A549 (cell line): Measurements from ENCODE around the gene SPINDOC. TPM values are rescaled to one million over a fixed set of nuclear protein-coding genes. Genes with fewer than 3 reads are reported as not detected.

Source experiments
- ATAC-seq, 2 experiments: fragments of 200-7000 bp in 1 of 2; fragments of >200 bp in 1 of 2; cut with Nextera tagmentation in 1 of 2; cut with Tn5 transposase in 1 of 2; 3 replicates each; pipeline versions ENCODE4 v1.8.0 to v1.9.1; 2018 to 2020; ENCODE audit warnings: mild to moderate bottlenecking in 1 of 2, moderate library complexity in 1 of 2
- CTCF ChIA-PET: fragments of 300-600 bp; sonication (Branson Sonifier 250); formaldehyde crosslinking; extraction: SDS; loops from one replicate; lab custom pipeline; 2021; ENCODE audit warnings: antibody characterized with exemption, inconsistent platforms; lab: Yijun Ruan, JAX
- POLR2A ChIA-PET: fragments of 350-600 bp; formaldehyde crosslinking; extraction: SDS; loops from one replicate; lab custom pipeline; 2021; ENCODE audit warnings: antibody characterized with exemption, inconsistent platforms; lab: Yijun Ruan, JAX
- DNase-seq, 2 experiments: peaks; one replicate each; pipeline versions ENCODE4 v3.0.0 to v3.0.0-alpha.2; 2011 to 2016; ENCODE audit warnings: low read depth in 1 of 2, low spot score in 1 of 2
- FAIRE-seq: peaks from 2 replicates; lab custom pipeline; 2011; peaks lifted over from hg19 to GRCh38; lab: Jason Lieb, UNC
- H3K27ac ChIP-seq, 2 experiments: fragments of >200 bp; sonication (Bioruptor Twin); formaldehyde crosslinking; 3 replicates each; pipeline ENCODE4 v1.5.1; 2016 to 2017
- H3K4me1 ChIP-seq: fragments of >200 bp; sonication (Bioruptor Twin); formaldehyde crosslinking; 3 replicates; pipeline ENCODE4 v1.6.1; 2016
- H3K4me2 ChIP-seq: fragments of >200 bp; sonication (Bioruptor Twin); formaldehyde crosslinking; 3 replicates; pipeline ENCODE4 v1.6.1; 2016
- H3K4me3 ChIP-seq: fragments of >200 bp; sonication (Bioruptor Twin); formaldehyde crosslinking; 3 replicates; pipeline ENCODE4 v1.5.1; 2016
- H3K9me3 ChIP-seq: fragments of >200 bp; sonication (Bioruptor Twin); formaldehyde crosslinking; 3 replicates; pipeline ENCODE4 v1.6.1; 2016
- CBX2 ChIP-seq: fragments of 200-600 bp; sonication (generic); IDR thresholded peaks from 2 replicates; pipeline ENCODE4 v1.6.1; 2016; ENCODE audit warnings: low read depth, mild to moderate bottlenecking, borderline replicate concordance
- EHF ChIP-seq: fragments of 250-450 bp; sonication (Bioruptor Pico); IDR thresholded peaks from 2 replicates; pipeline ENCODE4 v1.5.0; 2020; ENCODE audit warnings: mild to moderate bottlenecking
- EHMT2 ChIP-seq: fragments of 200-600 bp; sonication (generic); IDR thresholded peaks from 2 replicates; pipeline ENCODE4 v1.6.1; 2016; ENCODE audit warnings: antibody characterized with exemption, low read depth, mild to moderate bottlenecking, moderate library complexity
- ELK1 ChIP-seq: fragments of 150-350 bp; IDR thresholded peaks from 2 replicates; pipeline ENCODE4 v1.6.1; 2014; ENCODE audit warnings: low read depth, mild to moderate bottlenecking, low read length
- HDAC2 ChIP-seq: fragments of 200-600 bp; sonication (generic); IDR thresholded peaks from 2 replicates; pipeline ENCODE4 v1.6.1; 2016
- HOXB13 ChIP-seq: fragments of 250-450 bp; sonication (Bioruptor Pico); IDR thresholded peaks from 2 replicates; pipeline ENCODE4 v1.5.0; 2020; ENCODE audit warnings: low read depth, mild to moderate bottlenecking, moderate library complexity
- MAFK ChIP-seq: fragments of 450-650 bp; IDR thresholded peaks from 2 replicates; pipeline ENCODE4 v1.6.1; 2014; ENCODE audit not compliant: partially characterized antibody
- MAX ChIP-seq: IDR thresholded peaks from 2 replicates; pipeline ENCODE4 v1.6.1; 2012
- MAZ ChIP-seq: fragments of 150-350 bp; IDR thresholded peaks from 2 replicates; pipeline ENCODE4 v1.6.1; 2014; ENCODE audit warnings: antibody characterized with exemption, low read depth, low read length, borderline replicate concordance
- MYC ChIP-seq: IDR thresholded peaks from 2 replicates; pipeline ENCODE4 v1.6.1; 2012; ENCODE audit warnings: mild to moderate bottlenecking, inconsistent platforms, low read length, improper control_type of control experiment, borderline replicate concordance
- NR3C1 ChIP-seq: fragments of >200 bp; sonication (Bioruptor Twin); formaldehyde crosslinking; IDR thresholded peaks from 3 replicates; pipeline ENCODE4 v1.6.1; 2017
- PHF8 ChIP-seq: fragments of 200-600 bp; sonication (generic); IDR thresholded peaks from 2 replicates; pipeline ENCODE4 v1.6.1; 2016; ENCODE audit warnings: low read depth, mild to moderate bottlenecking, antibody characterized with exemption, moderate library complexity, borderline replicate concordance
- RAD21 ChIP-seq, 2 experiments: fragments of >200 bp in 1 of 2; sonication (Bioruptor Twin) in 1 of 2; formaldehyde crosslinking in 1 of 2; IDR thresholded peaks in 1 of 2; conservative IDR thresholded peaks in 1 of 2; 2 replicates in 1 of 2; 3 replicates in 1 of 2; pipeline ENCODE4 v1.6.1; 2012 to 2018; ENCODE audit warnings: inconsistent platforms in 1 of 2
- RARB ChIP-seq: fragments of 250-450 bp; sonication (Bioruptor Pico); IDR thresholded peaks from 2 replicates; pipeline ENCODE4 v1.8.0; 2021; ENCODE audit warnings: mild to moderate bottlenecking, moderate library complexity
- RNF2 ChIP-seq: fragments of 200-600 bp; sonication (generic); IDR thresholded peaks from 2 replicates; pipeline ENCODE4 v1.6.1; 2016; ENCODE audit warnings: low read depth, mild to moderate bottlenecking, antibody characterized with exemption, moderate library complexity, borderline replicate concordance
- WGBS: methylation state at CpG from one replicate; pipeline ENCODE4 v1.1.6; 2017; ENCODE audit errors: missing lambda C conversion rate; 5-methylcytosine and 5-hydroxymethylcytosine counted together
- polyA plus RNA-seq, 4 experiments: library from polyadenylated mRNA; depleted of rRNA in 3 of 4; stranded (reverse); fragments of >200 nt; fragmentation: RNase III in 1 of 4; extraction: RNeasy Plus Mini Kit Qiagen cat#74134 plus additional on column Dnase treatment in 1 of 4; gene quantifications; 2 replicates in 3 of 4; 3 replicates in 1 of 4; pipeline ENCODE4 v1.2.3, GENCODE V29; 2011 to 2017
- TF ChIP-seq, protein P1 (sequence below): IDR thresholded peaks from 2 replicates; pipeline ENCODE4 v1.6.1; 2012
- TF ChIP-seq, protein P2 (sequence below): fragments of 250-450 bp; sonication (Bioruptor Pico); IDR thresholded peaks from 2 replicates; pipeline ENCODE4 v1.5.0; 2021; ENCODE audit warnings: mild to moderate bottlenecking, moderate library complexity, borderline replicate concordance

Gene SPINDOC
- polyA plus RNA-seq, 2 of the 4 experiments (the other 2 are of a cell fraction): 17.6 to 34.8 TPM

GRCh38 chr11:63785823-63786222 is 27.4 kb upstream of the SPINDOC start:
- ChIA-PET CTCF (interaction anchor here (0.6 kb wide), 2 partner anchors 15 to 52 kb away, joined by 3 read pairs; no protein-coding TSS in a partner anchor), POLR2A (no interaction called here)
- H3K4me1 ChIP-seq: peaks cover 9% of the 10 kb centered on the region; the same call in 2 of the 3 replicates
- DNase-seq (no peak), FAIRE-seq (no peak), ATAC-seq (no peak)
- no peak overlapping the region for H3K4me2 ChIP-seq
- TF ChIP-seq EHMT2 (no peak), RNF2 (no peak), MYC (no peak), HDAC2 (no peak), CBX2 (no peak), RARB (CRISPR knock-in tag) (no peak), EHF (no peak), ELK1 (no peak), HOXB13 (CRISPR knock-in tag) (no peak)
- TF ChIP-seq, protein P1, sequence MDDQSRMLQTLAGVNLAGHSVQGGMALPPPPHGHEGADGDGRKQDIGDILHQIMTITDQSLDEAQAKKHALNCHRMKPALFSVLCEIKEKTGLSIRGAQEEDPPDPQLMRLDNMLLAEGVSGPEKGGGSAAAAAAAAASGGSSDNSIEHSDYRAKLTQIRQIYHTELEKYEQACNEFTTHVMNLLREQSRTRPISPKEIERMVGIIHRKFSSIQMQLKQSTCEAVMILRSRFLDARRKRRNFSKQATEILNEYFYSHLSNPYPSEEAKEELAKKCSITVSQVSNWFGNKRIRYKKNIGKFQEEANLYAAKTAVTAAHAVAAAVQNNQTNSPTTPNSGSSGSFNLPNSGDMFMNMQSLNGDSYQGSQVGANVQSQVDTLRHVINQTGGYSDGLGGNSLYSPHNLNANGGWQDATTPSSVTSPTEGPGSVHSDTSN: no peak
- TF ChIP-seq, protein P2, sequence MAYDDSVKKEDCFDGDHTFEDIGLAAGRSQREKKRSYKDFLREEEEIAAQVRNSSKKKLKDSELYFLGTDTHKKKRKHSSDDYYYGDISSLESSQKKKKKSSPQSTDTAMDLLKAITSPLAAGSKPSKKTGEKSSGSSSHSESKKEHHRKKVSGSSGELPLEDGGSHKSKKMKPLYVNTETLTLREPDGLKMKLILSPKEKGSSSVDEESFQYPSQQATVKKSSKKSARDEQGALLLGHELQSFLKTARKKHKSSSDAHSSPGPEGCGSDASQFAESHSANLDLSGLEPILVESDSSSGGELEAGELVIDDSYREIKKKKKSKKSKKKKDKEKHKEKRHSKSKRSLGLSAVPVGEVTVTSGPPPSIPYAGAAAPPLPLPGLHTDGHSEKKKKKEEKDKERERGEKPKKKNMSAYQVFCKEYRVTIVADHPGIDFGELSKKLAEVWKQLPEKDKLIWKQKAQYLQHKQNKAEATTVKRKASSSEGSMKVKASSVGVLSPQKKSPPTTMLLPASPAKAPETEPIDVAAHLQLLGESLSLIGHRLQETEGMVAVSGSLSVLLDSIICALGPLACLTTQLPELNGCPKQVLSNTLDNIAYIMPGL: no peak
- H3K4me3 ChIP-seq: no peak overlapping the region
- 0 out of 3 replicates have a peak, but pooled peaks cover 3% of the 10 kb centered on the region for H3K9me3 ChIP-seq
- WGBS: 80% methylated on average over 1 of the region's 1 CpG
- H3K27ac ChIP-seq: no peak overlapping the region

GRCh38 chr11:63791495-63792167 is 21.6 kb upstream of the SPINDOC start:
- ChIA-PET CTCF (interaction anchor here (1.6 kb wide), 1 partner anchor 24 kb away, joined by 4 read pairs; no protein-coding TSS in a partner anchor), POLR2A (no interaction called here)
- ATAC-seq: no peak
- Histone ChIP-seq H3K9me3 (peaks cover 16% of the 10 kb centered on the region; the same call in 2 of the 3 replicates), H3K4me2 (no peak overlapping the region), H3K4me1 (no peaks in the 10 kb centered on the region), H3K4me3 (no peak overlapping the region), H3K27ac (no peak overlapping the region)
- DNase-seq: no peak
- WGBS: 79% methylated on average over 6 of the region's 6 CpGs
- no peak for FAIRE-seq
- TF ChIP-seq PHF8: no peak
- no peak for TF ChIP-seq NR3C1
- no peak for TF ChIP-seq ELK1
- TF ChIP-seq MAX: no peak
- no peak for TF ChIP-seq MAZ
- TF ChIP-seq RAD21 (conservative IDR thresholded peaks at IDR 0.05 in 1 of 2, IDR thresholded peaks at IDR 0.05 in 1 of 2): no peak
- no peak for TF ChIP-seq MAFK
